Pulmonary artery endothelial cell (primary cell): ENCODE data around the gene CACNG4. TPM values are rescaled to one million over a fixed set of nuclear protein-coding genes. Genes with fewer than 3 reads are reported as not detected.
"Not testable (repeated sequence)": the region's sequence is repeated elsewhere in the genome, so short reads cannot be mapped to it uniquely, and the experiment has no call there.

Experiments used
- DNase-seq: peaks from one replicate; pipeline ENCODE4 v3.0.0-alpha.2; 2011; ENCODE audit warnings: low read depth, low spot score
- total RNA-seq: library from RNA; depleted of rRNA; stranded (reverse); fragments of >200 nt; gene quantifications from 2 replicates; pipeline ENCODE4 v1.2.3, GENCODE V29; 2014

Gene CACNG4
- total RNA-seq, 1 donor from 2014 or later = not detected

DNA sequence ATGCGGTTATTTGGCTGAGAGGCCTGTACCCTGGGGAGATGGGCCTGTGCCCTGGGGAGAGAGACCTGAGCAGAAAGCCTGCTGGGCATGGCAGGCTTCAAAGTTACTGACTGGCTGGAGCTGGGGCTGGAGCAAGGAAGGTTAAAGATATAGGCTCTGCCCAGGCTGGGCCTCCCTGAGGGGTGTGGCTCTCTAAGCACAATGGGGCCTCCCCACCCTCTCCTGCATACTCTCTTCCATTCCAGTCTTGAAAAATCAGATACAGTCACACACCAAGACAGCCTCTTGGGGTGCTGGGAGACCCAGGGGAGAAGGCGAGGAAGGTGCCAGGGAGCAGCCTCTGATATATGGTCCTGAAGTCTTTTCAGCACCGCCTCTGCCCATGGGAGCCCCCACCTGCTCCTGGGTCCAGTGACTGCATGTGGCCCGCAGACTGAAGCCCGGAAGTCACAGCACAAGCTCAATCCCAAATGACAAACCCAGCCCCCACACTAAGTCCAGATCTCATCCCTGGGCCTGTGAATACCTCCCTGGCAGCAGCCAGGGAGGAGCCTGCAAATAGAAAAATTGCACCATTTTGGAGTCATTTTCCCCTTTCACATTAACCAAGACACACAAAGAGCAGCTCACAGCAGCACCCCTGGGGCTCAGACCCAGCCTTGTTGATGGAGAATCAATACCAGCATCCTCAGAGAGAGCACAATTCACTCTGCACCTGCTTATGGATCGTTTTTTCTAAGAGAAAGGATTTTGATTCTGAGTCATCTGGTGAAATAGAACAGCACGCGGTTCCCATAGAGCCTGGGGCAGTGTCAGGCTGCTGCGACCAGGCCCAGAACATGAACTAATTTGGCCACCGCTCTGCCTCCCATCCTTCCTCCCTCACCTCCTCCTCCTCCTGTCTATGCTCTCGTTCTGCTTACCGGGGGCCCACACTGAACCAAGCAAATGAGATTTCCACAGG, 54.2 kb downstream of the CACNG4 start:
- DNase-seq = no peak

- no peak for DNase-seq
Observed at GRCh38 chr17:67019809-67020208, 55.3 kb downstream of the CACNG4 start.

DNA sequence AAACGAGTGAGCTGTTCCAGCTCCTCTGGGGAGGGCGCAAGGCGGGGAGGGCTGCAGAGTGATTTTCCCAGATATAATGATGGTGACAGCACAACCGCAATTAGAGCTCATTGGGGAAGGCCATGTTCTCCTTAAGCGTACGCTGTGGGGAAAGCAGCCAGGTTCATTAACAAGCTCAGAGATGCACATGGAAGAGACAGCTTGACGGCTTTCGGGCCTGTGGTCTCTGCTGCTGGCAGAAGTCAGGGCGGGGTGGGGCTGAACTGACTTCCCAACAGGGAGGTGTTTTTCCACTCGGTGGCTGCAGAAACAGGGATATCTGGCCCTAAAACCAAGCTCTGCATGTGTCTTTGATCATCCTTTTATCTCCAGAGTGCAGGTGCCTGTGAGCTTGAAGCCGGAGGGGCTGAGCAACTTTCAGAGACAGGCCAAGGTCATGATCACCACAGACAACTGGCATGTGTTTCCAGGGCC, 55.8 kb downstream of the CACNG4 start:
- DNase-seq = no peak

DNA sequence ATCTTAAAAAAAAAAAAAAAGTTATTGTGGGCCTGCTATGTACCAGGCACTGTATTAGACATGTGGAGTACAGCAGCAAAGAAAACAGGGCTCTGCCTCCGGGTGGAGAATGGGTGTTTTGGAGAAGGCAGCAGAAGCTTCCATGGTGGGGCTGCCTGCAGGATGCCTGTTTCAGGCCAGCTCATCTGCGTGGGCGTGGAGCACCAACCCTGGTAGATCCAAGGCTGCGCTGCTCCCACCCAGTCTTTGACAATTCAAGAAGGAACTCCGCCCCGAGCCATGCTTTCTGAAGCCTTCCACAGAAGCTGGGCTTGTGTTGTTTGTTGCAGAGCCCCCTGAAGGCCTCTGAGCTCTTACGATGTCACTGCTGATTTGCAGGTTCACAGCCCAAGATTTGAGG, 56.7 kb downstream of the CACNG4 start:
- no peak for DNase-seq

DNA sequence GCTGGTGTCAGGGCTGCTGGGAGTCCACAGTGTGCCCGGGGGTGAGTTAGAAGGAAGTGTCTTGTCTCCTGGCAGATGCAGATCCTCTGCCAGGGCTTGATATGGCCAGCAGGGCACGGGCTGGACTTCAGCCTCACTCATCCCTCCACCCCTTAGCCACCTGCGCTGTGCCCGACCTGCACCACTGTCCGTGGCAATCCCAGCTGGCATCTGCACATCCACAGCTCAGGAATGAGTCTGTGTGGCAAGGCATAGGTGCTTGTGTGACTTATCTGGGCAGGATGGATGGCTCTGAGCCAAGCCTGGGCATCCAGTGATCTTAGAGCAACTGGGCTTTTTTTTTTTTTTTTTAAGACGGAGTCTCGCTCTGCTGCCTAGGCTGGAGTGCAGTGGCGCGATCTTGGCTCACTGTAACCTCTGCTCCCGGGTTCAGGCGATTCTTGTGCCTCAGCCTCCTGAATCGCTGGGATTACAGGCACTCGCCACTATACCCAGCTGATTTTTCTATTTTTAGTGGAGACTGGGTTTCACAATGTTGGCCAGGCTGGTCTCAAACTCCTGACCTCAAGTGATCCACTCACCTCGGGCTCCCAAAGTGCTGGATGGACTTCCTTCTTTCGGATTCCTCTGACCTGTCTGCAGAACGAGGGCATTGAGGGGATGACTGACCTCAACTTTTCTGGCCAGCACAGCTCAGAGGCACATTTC, 57.4 kb downstream of the CACNG4 start:
- DNase-seq = no peak

DNA sequence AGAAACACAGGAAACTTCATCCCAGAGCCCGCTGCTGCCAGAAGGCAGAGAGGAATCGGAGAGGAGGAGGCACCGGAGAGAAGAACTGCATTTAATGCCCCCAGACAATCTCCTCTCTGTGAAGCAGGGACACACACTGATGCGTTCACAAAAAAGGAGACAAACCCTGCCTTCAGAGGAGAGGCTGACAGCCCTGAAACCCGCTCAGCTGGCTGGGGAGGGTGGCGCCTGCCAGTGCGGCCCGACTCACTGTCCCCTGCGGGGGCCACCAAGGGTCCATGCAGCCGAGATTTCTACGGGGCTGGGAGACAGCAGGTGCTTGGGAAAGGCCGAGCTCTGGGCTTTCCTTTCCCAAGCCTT, 57.9 kb downstream of the CACNG4 start:
- no peak for DNase-seq

DNA sequence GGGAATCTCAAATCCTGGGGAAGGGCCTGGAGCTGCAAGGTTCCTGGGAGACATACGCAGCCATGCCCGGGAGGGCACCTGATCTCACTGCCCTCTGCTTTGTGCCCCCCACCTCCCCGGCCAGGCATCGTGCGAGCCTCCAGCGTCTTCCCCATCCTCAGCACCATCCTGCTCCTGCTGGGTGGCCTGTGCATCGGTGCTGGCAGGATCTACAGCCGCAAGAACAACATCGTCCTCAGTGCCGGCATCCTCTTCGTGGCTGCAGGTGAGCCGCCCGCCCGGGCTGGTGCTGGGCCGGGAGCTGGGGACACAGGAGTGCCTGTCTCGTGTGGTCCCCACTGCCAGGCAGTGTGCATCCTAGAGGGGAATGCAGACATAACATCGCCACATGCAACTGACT, 60.2 kb downstream of the CACNG4 start:
- DNase-seq = no peak

DNA sequence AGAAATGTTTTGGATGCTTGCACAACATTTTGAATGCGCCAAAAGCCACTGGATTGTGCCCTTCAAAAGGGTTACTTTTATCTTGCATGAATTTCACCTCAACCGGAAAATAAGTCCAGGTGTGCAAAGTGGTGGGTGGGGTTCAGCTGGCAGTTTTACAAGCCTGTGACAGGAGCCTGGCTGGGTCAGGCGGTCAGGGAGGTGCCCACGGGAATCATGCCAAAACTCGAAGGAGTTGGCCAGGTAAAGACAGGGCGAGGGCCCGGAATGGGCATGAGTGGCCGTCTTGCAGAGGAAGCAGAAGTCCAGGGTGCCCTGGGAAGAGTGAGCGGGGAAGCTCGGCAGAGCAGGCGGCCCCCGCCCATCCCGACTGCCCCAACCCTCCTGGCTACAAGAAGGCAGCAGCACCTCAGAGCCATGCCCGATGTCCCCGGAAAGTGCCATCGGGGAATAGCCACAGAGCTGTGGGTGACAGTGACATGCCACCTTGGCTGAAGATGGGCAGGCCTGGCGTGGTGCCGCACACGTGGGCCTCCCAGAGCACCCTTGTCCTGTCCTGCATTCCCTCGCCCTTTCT, 60.8 kb downstream of the CACNG4 start:
- no peak for DNase-seq

DNA sequence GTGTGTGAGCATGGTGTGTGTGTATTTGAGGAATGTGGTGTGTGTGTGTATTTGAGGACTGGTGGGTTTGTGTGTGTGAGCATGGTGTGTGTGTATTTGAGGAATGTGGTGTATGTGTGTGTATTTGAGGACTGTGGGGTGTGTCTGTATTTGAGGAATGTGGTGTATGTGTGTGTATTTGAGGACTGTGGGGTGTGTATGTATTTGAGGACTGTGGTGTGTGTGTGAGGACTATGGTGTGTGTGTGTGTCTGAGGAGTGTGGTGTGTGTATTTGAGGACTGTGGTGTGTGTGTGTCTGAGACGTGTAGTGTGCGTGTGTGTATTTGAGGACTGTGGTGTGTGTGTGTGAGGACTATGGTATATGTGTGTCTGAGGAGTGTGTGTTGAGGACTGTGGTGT, 61.8 kb downstream of the CACNG4 start:
- no peak for DNase-seq

DNA sequence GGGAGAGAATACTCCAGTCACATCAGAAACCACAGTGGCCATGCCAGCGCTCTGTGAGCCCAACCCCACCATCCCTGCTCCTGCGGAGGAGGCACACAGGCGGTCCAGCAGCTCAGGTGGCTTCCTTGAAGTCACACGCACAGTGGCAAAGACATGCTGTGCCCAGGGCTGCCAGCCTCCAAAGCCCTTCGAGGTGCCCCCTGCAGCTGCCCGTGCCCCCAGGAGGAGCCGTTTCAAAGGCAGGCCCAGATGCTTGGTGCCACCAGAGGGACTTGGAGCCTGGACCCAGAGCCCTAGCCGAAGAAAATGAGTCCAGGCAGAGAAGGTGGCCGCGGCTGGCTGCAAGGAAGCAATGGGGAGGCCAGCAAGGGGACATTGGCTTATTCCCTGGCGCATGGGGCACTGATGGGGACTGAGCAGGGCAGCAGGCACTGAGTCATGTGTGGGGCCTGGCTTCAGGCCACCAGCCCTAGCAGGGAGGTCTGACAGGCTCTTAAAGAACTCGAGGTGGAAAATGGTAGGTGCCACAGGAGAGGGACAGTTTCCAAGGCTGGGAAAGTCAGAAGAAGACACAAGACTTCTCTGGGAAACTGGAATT, 62.6 kb downstream of the CACNG4 start:
- DNase-seq = no peak

DNA sequence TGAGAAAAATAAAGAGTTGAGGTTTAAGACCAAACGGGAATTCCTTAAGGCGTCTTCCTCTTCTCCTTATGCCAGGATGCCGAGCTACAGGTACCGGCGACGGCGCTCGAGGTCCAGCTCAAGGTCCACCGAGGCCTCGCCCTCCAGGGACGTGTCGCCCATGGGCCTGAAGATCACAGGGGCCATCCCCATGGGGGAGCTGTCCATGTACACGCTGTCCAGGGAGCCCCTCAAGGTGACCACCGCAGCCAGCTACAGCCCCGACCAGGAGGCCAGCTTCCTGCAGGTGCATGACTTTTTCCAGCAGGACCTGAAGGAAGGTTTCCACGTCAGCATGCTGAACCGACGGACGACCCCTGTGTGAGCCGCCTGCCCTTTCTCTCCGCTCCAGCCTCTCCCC, 66.1 kb downstream of the CACNG4 start:
- DNase-seq = no peak

DNA sequence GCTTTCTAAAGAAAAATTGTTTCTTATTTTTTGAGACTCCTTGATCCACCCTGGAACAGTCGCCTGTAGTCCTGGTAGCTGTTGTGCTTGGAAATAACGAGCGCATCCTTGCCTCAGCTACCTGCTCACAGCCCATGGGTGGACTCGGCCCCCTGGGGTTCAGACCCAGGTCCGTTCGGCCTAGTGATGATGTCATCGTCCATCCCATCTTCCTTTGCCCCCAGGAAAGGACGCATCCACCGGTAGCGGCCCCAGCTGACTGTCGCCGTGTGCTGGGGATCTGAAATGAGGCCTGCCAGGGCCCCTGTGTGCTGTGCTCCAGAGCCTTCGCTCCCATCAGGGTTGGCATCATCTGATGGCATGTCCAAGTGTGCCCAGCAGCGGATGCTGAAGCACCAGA, 67.9 kb downstream of the CACNG4 start:
- DNase-seq = no peak

GRCh38 chr17:67032985-67033384, 68.5 kb downstream of the CACNG4 start:
- DNase-seq = no peak

DNA sequence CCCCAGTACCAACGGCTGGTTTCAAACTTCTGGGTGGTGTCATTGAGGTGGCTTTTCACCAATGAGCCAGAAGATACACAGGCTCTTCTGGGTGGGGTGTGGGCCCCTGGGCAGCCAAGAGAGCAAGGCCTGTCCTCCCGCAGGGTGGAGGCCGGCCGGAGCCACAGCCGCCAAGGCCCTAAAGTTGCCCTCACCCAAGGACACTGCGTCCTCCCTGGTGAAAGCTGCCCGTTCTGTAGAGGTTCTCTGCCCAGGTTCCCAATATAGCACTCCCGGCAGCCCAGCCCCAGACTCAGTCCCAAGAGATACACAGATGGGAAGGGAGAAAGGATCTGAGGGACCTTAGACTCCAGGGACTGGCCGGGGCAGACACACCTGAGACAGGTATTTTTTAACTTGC, 69.1 kb downstream of the CACNG4 start:
- DNase-seq = no peak

- DNase-seq = no peak
Observed at GRCh38 chr17:67035131-67036083, 70.9 kb downstream of the CACNG4 start.

GRCh38 chr17:67038861-67039365, 74.4 kb downstream of the CACNG4 start:
- no peak for DNase-seq

GRCh38 chr17:67040652-67041051, 76.1 kb downstream of the CACNG4 start:
- DNase-seq = no peak

DNA sequence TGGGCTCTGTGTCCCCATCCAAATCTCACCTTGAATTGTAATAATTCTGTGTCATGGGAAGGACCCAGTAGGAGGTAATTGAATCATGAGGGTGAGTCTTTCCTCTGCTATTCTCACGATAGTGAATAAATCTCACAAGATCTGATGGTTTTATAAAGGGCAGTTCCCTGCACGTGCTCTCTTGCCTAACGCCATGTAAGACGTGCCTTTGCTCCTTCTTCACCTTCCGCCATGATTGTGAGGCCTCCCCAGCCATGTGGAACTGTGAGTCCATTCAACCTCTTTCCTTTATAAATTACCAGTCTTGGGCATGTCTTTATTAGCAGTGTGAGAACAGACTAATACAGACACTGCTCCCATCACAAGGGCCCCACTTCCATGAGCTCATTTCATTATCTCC, 76.6 kb downstream of the CACNG4 start:
- DNase-seq = not testable (repeated sequence)

DNA sequence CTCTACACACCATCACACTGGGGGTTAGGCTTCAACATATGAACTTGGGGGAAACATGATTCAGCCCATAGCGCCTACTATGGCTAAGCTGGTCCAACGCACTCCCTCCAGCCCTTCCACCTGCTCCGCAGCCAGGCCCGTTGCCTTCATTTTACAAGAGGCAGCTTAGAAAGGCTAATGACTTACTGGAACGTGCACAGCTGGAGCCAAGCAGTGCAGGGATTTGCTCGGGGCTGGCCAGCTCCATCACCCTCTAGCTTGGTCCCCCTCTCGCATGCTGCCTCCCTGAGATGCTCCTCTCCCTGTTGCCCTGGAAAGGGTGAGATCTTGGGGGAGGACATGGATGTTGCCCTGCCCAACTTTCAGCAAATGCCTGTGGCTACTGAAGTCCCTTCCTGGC, 77.0 kb downstream of the CACNG4 start:
- DNase-seq = no peak
